Measurements from ENCODE around the gene OR2B2. TPM values are rescaled to one million over a fixed set of nuclear protein-coding genes. Genes with fewer than 3 reads are reported as not detected.

Gene OR2B2
- total RNA-seq, 1 donor from 2014 or later, result not detected

DNA sequence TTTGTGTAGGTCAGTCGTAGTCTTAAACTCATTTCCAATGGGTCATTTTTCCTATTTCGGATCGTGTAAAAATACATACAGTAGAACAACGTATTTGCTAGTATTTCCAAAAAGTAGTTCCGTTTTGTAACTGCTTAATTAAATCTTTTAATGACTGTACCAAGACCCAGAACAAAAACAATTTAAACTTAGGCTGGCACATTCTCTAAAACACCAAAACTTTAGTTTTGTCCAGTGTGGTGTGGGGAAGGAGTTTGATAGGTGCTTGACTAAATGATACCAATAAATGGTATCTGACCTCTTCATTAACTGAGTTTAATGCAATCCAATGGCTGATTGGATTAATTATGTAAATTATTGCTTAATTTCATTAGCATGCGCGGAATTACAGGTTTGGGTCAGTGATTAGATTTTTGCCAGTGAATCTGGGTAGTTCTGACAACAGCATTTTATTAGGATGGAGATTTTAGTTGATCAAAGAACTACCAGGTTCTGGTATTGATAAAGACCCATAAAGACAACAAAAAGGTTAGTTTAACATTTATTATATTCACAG, 20.8 kb downstream of the OR2B2 start:
- Histone ChIP-seq H3K36me3 (no peaks in the 10 kb centered on the region), H3K27me3 (peaks cover 29% of the 10 kb centered on the region), H3K4me1 (peaks cover 23% of the 10 kb centered on the region), H3K27ac (no peak overlapping the region), H3K9me3 (no peaks in the 10 kb centered on the region), H3K4me3 (peak overlapping the region; percentile 22)
- no peak for DNase-seq
- ATAC-seq, result no peak
- TF ChIP-seq, protein P1, sequence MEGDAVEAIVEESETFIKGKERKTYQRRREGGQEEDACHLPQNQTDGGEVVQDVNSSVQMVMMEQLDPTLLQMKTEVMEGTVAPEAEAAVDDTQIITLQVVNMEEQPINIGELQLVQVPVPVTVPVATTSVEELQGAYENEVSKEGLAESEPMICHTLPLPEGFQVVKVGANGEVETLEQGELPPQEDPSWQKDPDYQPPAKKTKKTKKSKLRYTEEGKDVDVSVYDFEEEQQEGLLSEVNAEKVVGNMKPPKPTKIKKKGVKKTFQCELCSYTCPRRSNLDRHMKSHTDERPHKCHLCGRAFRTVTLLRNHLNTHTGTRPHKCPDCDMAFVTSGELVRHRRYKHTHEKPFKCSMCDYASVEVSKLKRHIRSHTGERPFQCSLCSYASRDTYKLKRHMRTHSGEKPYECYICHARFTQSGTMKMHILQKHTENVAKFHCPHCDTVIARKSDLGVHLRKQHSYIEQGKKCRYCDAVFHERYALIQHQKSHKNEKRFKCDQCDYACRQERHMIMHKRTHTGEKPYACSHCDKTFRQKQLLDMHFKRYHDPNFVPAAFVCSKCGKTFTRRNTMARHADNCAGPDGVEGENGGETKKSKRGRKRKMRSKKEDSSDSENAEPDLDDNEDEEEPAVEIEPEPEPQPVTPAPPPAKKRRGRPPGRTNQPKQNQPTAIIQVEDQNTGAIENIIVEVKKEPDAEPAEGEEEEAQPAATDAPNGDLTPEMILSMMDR (IDR thresholded peaks at IDR 0.05), result no peak
- intact Hi-C loops (cut with DNase I), result loop anchor here (10.0 kb wide), 1 partner anchor 117 kb away; no protein-coding TSS in a partner anchor

DNA sequence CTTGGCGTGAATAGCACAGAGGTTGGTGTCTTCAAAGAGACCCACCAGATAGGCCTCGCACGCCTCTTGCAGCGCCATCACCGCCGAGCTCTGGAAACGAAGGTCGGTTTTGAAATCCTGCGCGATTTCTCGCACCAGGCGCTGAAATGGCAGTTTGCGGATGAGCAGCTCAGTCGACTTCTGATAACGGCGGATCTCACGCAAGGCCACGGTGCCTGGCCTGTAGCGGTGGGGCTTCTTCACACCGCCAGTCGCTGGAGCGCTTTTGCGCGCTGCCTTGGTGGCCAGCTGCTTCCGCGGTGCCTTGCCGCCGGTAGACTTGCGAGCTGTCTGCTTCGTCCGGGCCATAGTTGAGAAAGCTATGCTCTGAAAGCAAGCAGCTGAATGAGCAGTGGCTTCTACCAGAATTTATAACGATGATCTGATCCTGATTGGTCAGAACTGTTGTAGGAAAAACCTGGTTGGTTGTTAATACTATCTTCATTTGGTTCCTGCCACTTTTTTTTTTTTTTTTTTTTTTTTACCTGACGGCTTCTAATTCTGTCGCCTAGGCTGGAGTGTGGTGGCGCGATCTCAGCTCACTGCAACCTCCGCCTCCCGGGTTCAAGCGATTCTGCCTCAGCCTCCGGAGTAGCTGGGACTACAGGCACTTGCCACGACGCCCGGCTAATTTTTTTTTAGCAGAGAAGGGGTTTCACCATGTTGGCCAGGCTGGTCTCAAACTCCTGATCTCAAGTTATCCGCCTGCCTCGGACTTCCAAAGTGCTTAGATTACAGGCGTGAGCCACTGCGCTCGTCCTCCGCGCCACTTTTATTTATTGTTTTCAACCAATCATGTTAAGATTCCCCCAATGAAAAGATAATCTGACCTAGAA, 21.5 kb downstream of the OR2B2 start:
- DNase-seq (peak; percentile 74), ATAC-seq (peak; percentile 53)
- TF ChIP-seq, protein P1 (IDR thresholded peaks at IDR 0.05), result no peak
- Histone ChIP-seq H3K27me3 (peaks cover 32% of the 10 kb centered on the region), H3K4me3 (peak overlapping the region; percentile 22), H3K36me3 (no peaks in the 10 kb centered on the region), H3K27ac (no peak overlapping the region), H3K4me1 (peaks cover 23% of the 10 kb centered on the region), H3K9me3 (no peaks in the 10 kb centered on the region)
- intact Hi-C loops (cut with DNase I), result loop anchor here (10.0 kb wide), 1 partner anchor 116 kb away; no protein-coding TSS in a partner anchor

DNA sequence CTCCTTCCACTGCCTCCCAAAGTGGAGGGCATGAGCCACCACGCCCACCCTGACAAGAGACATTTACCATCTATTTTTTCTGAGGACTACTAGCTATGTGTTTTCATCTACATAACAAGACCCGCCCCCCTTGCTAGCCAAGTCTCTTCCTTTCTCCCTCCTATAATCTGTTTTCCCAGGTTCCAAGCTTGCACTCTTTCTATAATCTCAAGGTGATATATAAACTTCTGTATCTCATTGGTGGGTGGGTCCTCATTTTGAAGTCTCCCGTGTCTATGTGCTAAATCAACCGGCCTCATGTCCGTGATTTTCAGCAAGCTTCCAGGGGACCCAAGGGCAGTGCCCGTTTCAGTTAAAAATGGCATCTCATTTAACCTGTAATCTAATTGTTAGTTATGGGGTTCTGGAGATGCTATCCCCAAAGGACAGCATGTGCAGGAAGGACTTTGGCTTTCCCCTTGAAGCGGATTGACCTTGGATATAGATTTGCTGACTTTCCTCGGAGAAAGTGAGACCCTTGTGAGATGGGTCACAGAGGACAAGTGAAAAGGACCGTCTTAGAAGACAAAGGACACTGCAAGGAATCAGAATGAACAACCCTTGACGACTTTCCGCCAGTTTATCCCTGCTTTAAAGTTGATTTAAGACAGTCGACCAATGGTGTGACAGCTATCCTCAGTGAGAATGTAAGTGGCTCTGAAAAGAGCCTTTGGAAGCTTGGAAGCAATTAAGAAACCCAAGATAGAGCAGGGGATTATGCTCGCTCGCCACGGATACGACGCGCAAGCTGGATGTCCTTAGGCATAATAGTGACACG, 22.4 kb downstream of the OR2B2 start:
- H3K4me3 ChIP-seq, result peak overlapping the region; percentile 22
- H3K27ac ChIP-seq, result no peak overlapping the region
- TF ChIP-seq, protein P1 (IDR thresholded peaks at IDR 0.05), result no peak
- H3K9me3 ChIP-seq, result no peaks in the 10 kb centered on the region
- no peak for DNase-seq
- peaks cover 35% of the 10 kb centered on the region for H3K27me3 ChIP-seq
- ATAC-seq, result no peak
- no peaks in the 10 kb centered on the region for H3K36me3 ChIP-seq
- H3K4me1 ChIP-seq, result peaks cover 23% of the 10 kb centered on the region
- intact Hi-C loops (cut with DNase I), result loop anchor here (10.0 kb wide), 1 partner anchor 115 kb away; no protein-coding TSS in a partner anchor

DNA sequence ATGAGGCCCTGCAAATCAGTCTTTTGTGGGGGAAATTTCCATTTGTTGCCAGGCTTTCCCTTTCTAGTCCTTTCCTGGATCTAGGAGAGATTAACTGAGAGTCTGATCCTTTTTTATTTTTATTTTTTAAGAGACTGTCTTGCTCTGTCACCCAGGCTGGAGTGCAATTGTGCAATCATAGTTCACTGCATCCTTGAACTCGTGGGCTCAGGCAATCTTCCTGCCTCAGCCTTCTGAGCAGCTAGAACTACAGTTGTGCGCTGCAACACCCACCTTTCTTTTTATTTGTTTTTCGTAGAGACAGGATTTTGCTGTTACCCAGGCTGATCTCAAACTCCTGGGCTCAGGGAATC, 22.9 kb downstream of the OR2B2 start:
- Histone ChIP-seq H3K36me3 (no peaks in the 10 kb centered on the region), H3K4me3 (no peak overlapping the region), H3K4me1 (peaks cover 18% of the 10 kb centered on the region), H3K9me3 (no peaks in the 10 kb centered on the region), H3K27ac (no peak overlapping the region), H3K27me3 (peaks cover 35% of the 10 kb centered on the region)
- no peak for ATAC-seq
- no peak for DNase-seq
- intact Hi-C loops (cut with DNase I), result no loop called here
- TF ChIP-seq, protein P1 (IDR thresholded peaks at IDR 0.05), result no peak

DNA sequence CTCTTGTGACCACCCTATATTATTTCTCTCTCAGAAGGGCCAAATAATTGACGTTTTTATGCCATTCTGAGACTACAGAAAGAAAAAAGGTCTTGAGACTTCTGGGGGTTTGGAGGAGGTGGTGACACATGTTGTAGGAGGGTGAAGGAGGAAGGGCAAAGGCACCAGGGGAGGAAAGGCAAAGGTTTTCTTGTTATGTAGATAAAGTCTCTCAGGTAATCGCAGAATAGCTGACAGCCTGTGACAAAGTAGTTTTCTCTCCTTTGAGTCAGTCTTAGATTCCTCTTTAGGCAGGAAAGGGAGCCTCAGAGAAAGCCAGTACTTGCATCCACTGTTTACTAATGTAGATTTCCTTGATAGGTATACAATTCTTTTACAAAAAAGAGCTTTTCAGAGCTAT, 23.6 kb downstream of the OR2B2 start:
- peaks cover 12% of the 10 kb centered on the region for H3K4me1 ChIP-seq
- H3K27ac ChIP-seq, result no peak overlapping the region
- H3K4me3 ChIP-seq, result no peak overlapping the region
- DNase-seq (no peak), ATAC-seq (no peak)
- no peaks in the 10 kb centered on the region for H3K9me3 ChIP-seq
- H3K27me3 ChIP-seq, result peaks cover 35% of the 10 kb centered on the region
- H3K36me3 ChIP-seq, result no peaks in the 10 kb centered on the region
- TF ChIP-seq, protein P1 (IDR thresholded peaks at IDR 0.05), result no peak
- intact Hi-C loops (cut with DNase I), result no loop called here

Data from upper lobe of right lung (tissue), 1 donor.